Activated CD8-positive, alpha-beta T cell treated with anti-CD3 and anti-CD28 coated beads for 36 hours (primary cell): Measurements from ENCODE around the gene LAMC3. TPM values are rescaled to one million over a fixed set of nuclear protein-coding genes. Genes with fewer than 3 reads are reported as not detected.

Source experiments
- ATAC-seq: fragments of 200-7000 bp; cut with Tn5 transposase; one replicate; pipeline ENCODE4 v1.10.0; 2021; ENCODE audit warnings: mild to moderate bottlenecking, moderate library complexity
- CTCF ChIA-PET: fragments of 350-600 bp; sonication (Branson Sonifier 250); formaldehyde crosslinking; loops from one replicate; lab custom pipeline; 2021; ENCODE audit warnings: antibody characterized with exemption; lab: Charles Lee
- POLR2A ChIA-PET: fragments of 350-600 bp; sonication (Branson Sonifier 250); formaldehyde crosslinking; loops from one replicate; lab custom pipeline; 2021; ENCODE audit warnings: antibody characterized with exemption; lab: Charles Lee
- DNase-seq: peaks from one replicate; pipeline ENCODE4 v3.0.0-alpha.2; 2020
- H3K27ac Mint-ChIP-seq: one replicate; pipeline ENCODE4 v1.8.0; 2021; ENCODE audit warnings: mild to moderate bottlenecking, mixed read lengths
- H3K27me3 Mint-ChIP-seq: one replicate; pipeline ENCODE4 v1.8.0; 2021; ENCODE audit warnings: mixed read lengths
- H3K36me3 Mint-ChIP-seq: one replicate; pipeline ENCODE4 v1.8.0; 2021; ENCODE audit warnings: low read depth, mixed read lengths
- H3K4me1 Mint-ChIP-seq: one replicate; pipeline ENCODE4 v1.8.0; 2021; ENCODE audit warnings: low read depth, mixed read lengths
- H3K4me3 Mint-ChIP-seq: one replicate; pipeline ENCODE4 v1.8.0; 2021; ENCODE audit warnings: mild to moderate bottlenecking, moderate library complexity, mixed read lengths
- H3K9me3 Mint-ChIP-seq: one replicate; pipeline ENCODE4 v1.8.0; 2021; ENCODE audit warnings: mixed read lengths
- intact Hi-C: fragments of 100-400 bp; cut with micrococcal nuclease; formaldehyde crosslinking; loops from one replicate; pipeline ENCODE4 v1.10.0; 2022
- total RNA-seq, 2 experiments: library from RNA; stranded (reverse); gene quantifications; one replicate each; pipeline ENCODE4 v1.2.3, GENCODE V29; 2021
- TF ChIP-seq, protein P1 (sequence below): fragments of 200-600 bp; IDR thresholded peaks from one replicate; pipeline ENCODE4 v1.8.0; 2022; ENCODE audit warnings: antibody characterized with exemption, mild to moderate bottlenecking

LAMC3 gene
- total RNA-seq, 2 experiments from 2014 or later: 0.09 to 0.43 TPM

DNA sequence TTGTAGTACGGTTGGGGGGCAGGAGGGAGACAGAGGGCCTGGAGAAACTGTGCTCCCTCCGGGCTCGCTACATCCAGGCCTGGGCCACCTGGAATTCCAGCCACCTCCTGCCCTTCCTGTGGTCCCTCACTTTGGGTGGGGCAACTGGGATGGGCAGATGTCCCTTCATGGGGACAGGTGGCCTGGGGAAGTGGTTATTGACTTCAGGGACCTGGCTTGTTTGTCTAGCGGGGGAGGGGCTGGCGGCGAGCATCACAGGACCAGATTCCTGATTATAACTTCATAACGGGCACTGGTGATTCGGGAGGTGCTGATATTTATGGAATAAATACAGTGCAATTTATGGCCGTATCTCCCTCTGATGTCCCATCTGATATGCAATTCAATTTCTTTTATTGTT is 20.1 kb upstream of the LAMC3 start:
- ATAC-seq: no peak
- no peaks in the 10 kb centered on the region for H3K27me3 Mint-ChIP-seq
- no peak overlapping the region for H3K27ac Mint-ChIP-seq
- no peaks in the 10 kb centered on the region for H3K36me3 Mint-ChIP-seq
- H3K4me3 Mint-ChIP-seq: no peak overlapping the region
- TF ChIP-seq, protein P1, sequence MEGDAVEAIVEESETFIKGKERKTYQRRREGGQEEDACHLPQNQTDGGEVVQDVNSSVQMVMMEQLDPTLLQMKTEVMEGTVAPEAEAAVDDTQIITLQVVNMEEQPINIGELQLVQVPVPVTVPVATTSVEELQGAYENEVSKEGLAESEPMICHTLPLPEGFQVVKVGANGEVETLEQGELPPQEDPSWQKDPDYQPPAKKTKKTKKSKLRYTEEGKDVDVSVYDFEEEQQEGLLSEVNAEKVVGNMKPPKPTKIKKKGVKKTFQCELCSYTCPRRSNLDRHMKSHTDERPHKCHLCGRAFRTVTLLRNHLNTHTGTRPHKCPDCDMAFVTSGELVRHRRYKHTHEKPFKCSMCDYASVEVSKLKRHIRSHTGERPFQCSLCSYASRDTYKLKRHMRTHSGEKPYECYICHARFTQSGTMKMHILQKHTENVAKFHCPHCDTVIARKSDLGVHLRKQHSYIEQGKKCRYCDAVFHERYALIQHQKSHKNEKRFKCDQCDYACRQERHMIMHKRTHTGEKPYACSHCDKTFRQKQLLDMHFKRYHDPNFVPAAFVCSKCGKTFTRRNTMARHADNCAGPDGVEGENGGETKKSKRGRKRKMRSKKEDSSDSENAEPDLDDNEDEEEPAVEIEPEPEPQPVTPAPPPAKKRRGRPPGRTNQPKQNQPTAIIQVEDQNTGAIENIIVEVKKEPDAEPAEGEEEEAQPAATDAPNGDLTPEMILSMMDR: no peak
- H3K4me1 Mint-ChIP-seq: no peaks in the 10 kb centered on the region
- no peak for DNase-seq
- no peaks in the 10 kb centered on the region for H3K9me3 Mint-ChIP-seq
- CTCF ChIA-PET: no interaction called here
- intact Hi-C loops: no loop called here
- POLR2A ChIA-PET: no interaction called here

DNA sequence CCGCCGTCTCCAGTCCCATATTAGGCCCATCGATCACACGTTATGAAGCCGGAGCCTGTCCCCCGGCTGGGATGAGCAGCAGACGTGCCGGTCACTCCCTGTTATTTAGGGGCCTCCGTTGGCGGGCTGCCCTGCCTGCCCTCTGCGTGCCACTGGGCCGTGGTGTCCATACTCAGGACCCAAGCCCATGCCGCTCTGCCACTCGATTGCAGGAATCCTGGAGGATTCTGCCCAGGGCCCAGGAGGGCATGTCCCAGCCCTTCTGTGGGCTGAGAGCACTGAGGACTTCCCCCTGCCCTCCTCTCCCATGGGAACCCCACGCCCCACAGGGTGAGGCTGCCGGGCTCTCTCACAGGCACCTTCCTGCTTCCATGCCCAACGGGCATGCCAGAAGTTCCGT is 19.6 kb upstream of the LAMC3 start:
- DNase-seq: no peak
- no peaks in the 10 kb centered on the region for H3K36me3 Mint-ChIP-seq
- no peaks in the 10 kb centered on the region for H3K4me1 Mint-ChIP-seq
- H3K27ac Mint-ChIP-seq: no peak overlapping the region
- intact Hi-C loops: no loop called here
- H3K9me3 Mint-ChIP-seq: no peaks in the 10 kb centered on the region
- H3K27me3 Mint-ChIP-seq: no peaks in the 10 kb centered on the region
- TF ChIP-seq, protein P1: no peak
- POLR2A ChIA-PET: no interaction called here
- CTCF ChIA-PET: no interaction called here
- no peak for ATAC-seq
- H3K4me3 Mint-ChIP-seq: no peak overlapping the region

DNA sequence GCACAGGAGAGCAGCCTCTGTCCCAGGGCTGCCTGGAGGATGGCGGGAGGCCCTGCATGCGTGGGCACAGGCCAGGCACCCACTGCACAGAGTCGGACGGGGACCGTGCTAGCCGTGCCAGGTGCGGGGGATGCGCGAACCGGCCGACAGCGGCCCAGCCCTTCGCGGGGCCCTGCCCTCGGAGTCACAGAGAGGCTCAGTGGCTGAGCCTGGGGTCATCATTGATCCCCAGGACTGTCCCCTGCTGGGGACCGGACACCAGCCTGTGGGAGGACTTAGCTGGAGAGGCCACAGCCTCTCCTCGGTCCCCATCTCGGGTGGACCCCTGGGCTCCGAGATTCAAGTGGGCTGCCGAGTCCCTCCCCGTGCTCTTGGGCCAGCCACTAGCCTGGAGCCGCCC is 19.1 kb upstream of the LAMC3 start:
- Mint-ChIP-seq H3K36me3 (no peaks in the 10 kb centered on the region), H3K4me1 (no peaks in the 10 kb centered on the region), H3K27ac (no peak overlapping the region), H3K9me3 (no peaks in the 10 kb centered on the region), H3K4me3 (no peak overlapping the region), H3K27me3 (peaks cover 1% of the 10 kb centered on the region)
- ChIA-PET POLR2A (no interaction called here), CTCF (no interaction called here)
- no peak for ATAC-seq
- intact Hi-C loops: no loop called here
- no peak for DNase-seq
- TF ChIP-seq, protein P1: no peak

DNA sequence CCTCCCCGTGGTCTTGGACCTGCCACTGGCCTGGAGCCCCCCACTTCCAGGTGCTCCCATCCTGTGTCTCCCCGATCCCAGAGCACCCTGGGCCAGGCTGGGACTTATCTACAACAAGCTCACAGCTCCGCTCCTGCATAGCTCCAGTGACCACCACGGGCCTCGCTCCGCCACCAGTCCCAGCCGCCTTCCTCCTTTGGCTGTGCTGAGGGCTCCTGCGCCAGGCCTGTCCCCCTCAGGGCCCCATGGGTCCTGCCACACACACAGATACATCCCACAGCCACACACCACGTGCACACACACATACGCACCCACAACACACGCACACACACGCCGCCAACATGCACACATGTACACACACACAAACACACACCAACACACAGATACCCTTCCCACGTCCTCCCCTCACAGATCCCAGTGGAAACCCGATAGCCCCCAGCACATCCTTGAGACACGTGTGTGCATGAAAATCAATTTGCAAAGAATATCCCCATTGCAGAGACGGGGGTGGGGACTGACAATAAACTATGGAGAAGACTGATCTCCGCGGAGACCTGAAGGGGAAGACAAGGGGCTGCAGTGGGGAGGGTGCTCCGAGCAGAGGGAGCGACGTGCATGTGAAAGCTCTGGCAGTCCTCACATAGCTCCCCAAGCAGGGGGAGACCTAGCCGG is 18.5 kb upstream of the LAMC3 start:
- ATAC-seq (no peak), DNase-seq (no peak)
- Mint-ChIP-seq H3K9me3 (no peaks in the 10 kb centered on the region), H3K4me3 (no peak overlapping the region), H3K27ac (no peak overlapping the region), H3K27me3 (peaks cover 1% of the 10 kb centered on the region), H3K36me3 (no peaks in the 10 kb centered on the region), H3K4me1 (peaks cover 2% of the 10 kb centered on the region)
- POLR2A ChIA-PET: no interaction called here
- intact Hi-C loops: no loop called here
- CTCF ChIA-PET: no interaction called here
- TF ChIP-seq, protein P1: no peak

DNA sequence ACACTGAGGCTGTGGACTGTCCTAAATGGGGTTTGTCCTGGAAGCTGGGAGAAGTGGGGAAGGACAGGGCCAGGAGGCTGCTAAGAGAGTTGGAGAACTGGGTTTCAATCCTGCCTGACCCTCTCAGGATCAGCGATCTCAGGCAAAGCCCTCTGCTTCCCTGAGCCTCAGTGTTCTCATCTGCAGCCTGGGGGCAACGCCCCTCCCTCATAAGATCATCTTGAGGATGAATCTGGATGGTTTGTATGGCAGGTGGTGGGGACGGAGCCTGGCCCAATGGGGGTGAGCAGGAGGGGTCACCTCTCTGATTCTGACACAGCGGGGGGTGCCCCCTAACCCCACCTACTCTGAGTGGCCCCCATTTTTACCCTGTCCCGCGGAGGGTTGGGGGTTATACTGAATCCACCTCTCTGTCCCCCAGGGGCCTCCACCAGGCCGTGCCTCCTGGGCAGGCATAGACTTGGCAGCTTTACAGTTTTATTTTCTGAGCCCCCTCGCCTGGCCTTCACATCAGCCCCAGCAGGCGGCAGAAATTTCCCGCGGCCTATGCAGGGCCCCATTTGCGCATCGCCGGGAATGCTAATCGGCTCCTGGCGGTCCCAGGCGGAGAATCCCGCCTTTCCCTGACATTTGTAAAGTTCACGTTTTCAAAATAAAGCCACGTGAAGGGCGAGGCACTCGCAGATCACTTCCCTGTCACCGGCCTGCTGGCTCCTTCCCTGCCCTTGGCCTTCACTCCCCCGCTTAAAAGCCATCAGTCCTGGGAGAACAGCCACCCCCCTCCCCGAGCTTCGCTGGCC is 17.8 kb upstream of the LAMC3 start:
- ATAC-seq: no peak
- Mint-ChIP-seq H3K27ac (no peak overlapping the region), H3K4me3 (no peak overlapping the region), H3K36me3 (no peaks in the 10 kb centered on the region), H3K27me3 (peaks cover 1% of the 10 kb centered on the region), H3K4me1 (peaks cover 2% of the 10 kb centered on the region), H3K9me3 (no peaks in the 10 kb centered on the region)
- DNase-seq: no peak
- ChIA-PET CTCF (no interaction called here), POLR2A (interaction anchor here (0.6 kb wide), 1 partner anchor 138 kb away, joined by 3 read pairs; no protein-coding TSS in a partner anchor)
- intact Hi-C loops: no loop called here
- TF ChIP-seq, protein P1: no peak
